H1 (cell line): Measurements from ENCODE around the gene LHFPL3. TPM values are rescaled to one million over a fixed set of nuclear protein-coding genes. Genes with fewer than 3 reads are reported as not detected.

Experiments
- BCL11A ChIP-seq, 2 experiments: IDR thresholded peaks; one replicate each; pipeline ENCODE4 v1.6.1; 2011; ENCODE audit warnings: low read depth in 2 of 2, low read length in 2 of 2, mild to moderate bottlenecking in 2 of 2
- CREB1 ChIP-seq: IDR thresholded peaks from 2 replicates; pipeline ENCODE4 v1.6.1; 2012; ENCODE audit warnings: inconsistent platforms
- EZH2 ChIP-seq: fragments of 200-600 bp; sonication (generic); IDR thresholded peaks from 2 replicates; pipeline ENCODE4 v1.7.1; 2012; ENCODE audit warnings: low read depth, mild to moderate bottlenecking, moderate library complexity, low read length, inconsistent platforms; ENCODE audit not compliant: severe bottlenecking
- GTF2F1 ChIP-seq: IDR thresholded peaks from 2 replicates; pipeline ENCODE4 v1.6.1; 2012; ENCODE audit warnings: low read depth, low read length, improper control_type of control experiment, borderline replicate concordance
- POU5F1 ChIP-seq: IDR thresholded peaks from 2 replicates; pipeline ENCODE4 v1.6.1; 2011; ENCODE audit warnings: low read depth, mild to moderate bottlenecking, low read length, moderate library complexity
- TAF7 ChIP-seq: optimal IDR thresholded peaks from 2 replicates; pipeline ENCODE3; 2011; ENCODE audit warnings: low read depth, mild to moderate bottlenecking, inconsistent platforms, low read length, moderate library complexity, borderline replicate concordance
- TEAD4 ChIP-seq: IDR thresholded peaks from 2 replicates; pipeline ENCODE4 v1.6.1; 2012; ENCODE audit warnings: low read depth, low read length, inconsistent platforms, mixed read lengths
- polyA plus RNA-seq, 7 experiments: library from polyadenylated mRNA; depleted of rRNA in 3 of 7; stranded (reverse) in 5 of 7; unstranded in 2 of 7; fragments of >200 nt in 5 of 7; fragments of 200-250 nt in 2 of 7; gene quantifications; 1 replicate in 5 of 7; 2 replicates in 1 of 7; 4 replicates in 1 of 7; pipeline versions ENCODE4 v1.2.1 to v1.2.3, GENCODE V29; 2011 to 2013; ENCODE audit warnings: missing spikeins in 2 of 7, mixed read lengths in 2 of 7
- total RNA-seq: library from RNA; stranded (reverse); fragmentation: NEBNext Ultra II Directional; extraction: Animal tissue kit (Norgen Biotek cat#: 25700); gene quantifications from 2 replicates; pipeline ENCODE4 v1.2.1, GENCODE V29; 2021

The LHFPL3 gene
- total and polyA plus RNA-seq, 2 of the 8 experiments (the other 6 are each of a cell fraction or from before 2014, with no cell fraction given) = 0.24 to 0.50 TPM

GRCh38 chr7:104818961-104819880 is 490.8 kb downstream of the LHFPL3 start (continued):
- TF ChIP-seq TEAD4 (no peak), POU5F1 (no peak), CREB1 (no peak), BCL11A (IDR thresholded peaks at IDR 0.05; ENCODE audit: low read depth in 2 of 2, low read length in 2 of 2) (no peak), GTF2F1 (no peak), EZH2 (no peak), TAF7 (no peak)
- TF ChIP-seq, all 59 proteins: peak for 0
